HL-60/S4 (cell line): Measurements from ENCODE around the gene KCNAB2.

Source experiments
- in situ Hi-C: fragments of 300-500 bp; cut with MboI; formaldehyde crosslinking; loops from 2 replicates; pipeline ENCODE4 v1.14.3; 2022; ENCODE audit warnings: low sequenced_read_pairs

Gene KCNAB2

GRCh38 chr1:6105763-6106162 lies 60.1 kb downstream of the KCNAB2 start:
- in situ Hi-C loops: loop anchor here (10.0 kb wide), 1 partner anchor 129 kb away; the partner anchor contains the start of gene ICMT

- in situ Hi-C loops: loop anchor here (10.0 kb wide), 1 partner anchor 128 kb away; the partner anchor contains the start of gene ICMT
These were observed 60.6 kb downstream of the KCNAB2 start for GRCh38 chr1:6106321-6106731.

DNA sequence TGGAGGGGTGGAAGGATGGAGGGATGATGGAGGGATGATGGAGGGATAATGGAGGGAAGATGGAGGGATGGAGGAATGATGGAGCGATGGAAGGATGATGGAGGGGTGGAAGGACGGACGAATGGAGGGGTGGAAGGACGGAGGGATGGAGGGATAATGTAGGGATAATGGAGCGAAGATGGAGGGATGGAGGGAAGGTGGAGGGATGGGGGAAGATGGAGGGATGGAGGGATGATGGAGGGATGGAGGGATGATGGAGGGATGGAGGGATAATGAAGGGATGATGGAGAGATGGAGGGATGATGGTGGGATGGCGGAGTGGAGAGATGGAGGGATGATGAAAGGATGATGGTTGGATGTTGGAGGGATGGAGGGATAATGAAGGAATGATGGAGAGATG lies 61.3 kb downstream of the KCNAB2 start:
- in situ Hi-C loops: loop anchor here (10.0 kb wide), 1 partner anchor 128 kb away; the partner anchor contains the start of gene ICMT

DNA sequence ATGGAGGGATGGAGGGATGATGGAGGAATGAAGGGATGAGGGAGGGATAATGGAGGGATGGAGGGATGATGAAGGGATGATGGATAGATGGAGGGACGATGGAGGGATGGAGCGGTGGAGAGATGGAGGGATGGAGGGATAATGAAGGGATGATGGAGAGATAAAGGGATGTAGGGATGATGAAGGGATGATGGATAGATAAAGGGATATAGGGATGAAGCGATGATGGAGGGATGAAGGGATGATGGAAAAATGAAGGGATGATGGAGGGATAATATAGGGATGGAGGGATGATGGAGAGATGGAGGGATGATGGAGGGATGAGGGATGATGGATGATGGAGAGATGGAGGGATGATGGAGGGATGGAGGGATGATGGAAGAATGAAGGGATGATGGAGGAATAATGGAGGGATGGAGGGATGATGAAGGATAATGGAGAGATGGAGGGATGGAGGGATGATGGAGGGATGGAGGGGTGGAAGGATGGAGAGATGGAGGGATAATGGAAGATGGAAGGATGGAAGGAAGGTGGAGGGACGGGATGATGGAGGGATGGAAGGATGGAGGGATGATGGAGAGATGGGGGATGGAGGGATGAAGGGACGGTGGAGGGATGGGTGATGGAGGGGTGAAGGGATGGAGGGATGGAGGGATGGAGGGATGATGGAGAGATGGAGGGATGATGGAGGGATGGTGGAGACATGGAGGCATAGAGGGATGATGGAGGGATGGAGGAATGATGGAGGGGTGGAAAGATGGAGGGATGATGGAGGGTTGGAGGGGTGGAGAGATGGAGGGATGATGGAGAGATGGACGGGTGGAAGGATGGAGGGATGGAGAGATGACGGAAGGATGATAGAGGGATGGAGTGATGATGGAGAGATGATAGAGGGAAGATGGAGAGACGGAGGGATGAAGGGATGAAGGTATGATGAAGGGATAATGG lies 62.0 kb downstream of the KCNAB2 start:
- in situ Hi-C loops: loop anchor here (10.0 kb wide), 1 partner anchor 127 kb away; the partner anchor contains the start of gene ICMT

- in situ Hi-C loops: loop anchor here (10.0 kb wide), 1 partner anchor 126 kb away; the partner anchor contains the start of gene ICMT
These were observed 62.8 kb downstream of the KCNAB2 start for GRCh38 chr1:6108476-6108875.

- in situ Hi-C loops: loop anchor here (10.0 kb wide), 1 partner anchor 126 kb away; the partner anchor contains the start of gene ICMT
These were observed 63.4 kb downstream of the KCNAB2 start for GRCh38 chr1:6108937-6109614.

DNA sequence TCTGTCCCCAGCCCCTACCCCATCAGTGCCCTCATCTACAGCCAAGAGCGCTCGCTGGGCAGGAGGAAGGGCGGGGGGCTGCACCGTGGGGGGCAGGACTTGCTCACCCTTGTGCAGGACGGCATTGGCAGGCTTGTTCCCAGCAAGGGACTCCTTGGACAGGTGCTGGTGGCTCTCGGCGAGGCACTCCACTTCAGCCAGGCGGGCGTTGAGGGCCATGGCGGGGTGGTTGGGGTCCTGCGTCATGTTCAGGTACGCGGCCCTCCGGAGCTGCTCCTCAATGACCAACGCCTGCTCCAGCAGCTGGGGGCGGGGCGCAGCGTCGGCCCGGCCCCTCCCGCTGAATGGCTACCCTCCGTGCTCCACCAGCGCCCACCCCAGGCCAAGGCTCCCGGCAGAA lies 64.0 kb downstream of the KCNAB2 start:
- in situ Hi-C loops: loop anchor here (10.0 kb wide), 3 partner anchors 75 to 235 kb away; partner anchors contain the start of genes CHD5 and ICMT

- in situ Hi-C loops: loop anchor here (10.0 kb wide), 2 partner anchors 74 to 234 kb away; partner anchors contain the start of gene CHD5
These were observed 64.6 kb downstream of the KCNAB2 start for GRCh38 chr1:6110326-6110725.

GRCh38 chr1:6111571-6111970 lies 65.9 kb downstream of the KCNAB2 start:
- in situ Hi-C loops: loop anchor here (10.0 kb wide), 2 partner anchors 73 to 233 kb away; partner anchors contain the start of gene CHD5

DNA sequence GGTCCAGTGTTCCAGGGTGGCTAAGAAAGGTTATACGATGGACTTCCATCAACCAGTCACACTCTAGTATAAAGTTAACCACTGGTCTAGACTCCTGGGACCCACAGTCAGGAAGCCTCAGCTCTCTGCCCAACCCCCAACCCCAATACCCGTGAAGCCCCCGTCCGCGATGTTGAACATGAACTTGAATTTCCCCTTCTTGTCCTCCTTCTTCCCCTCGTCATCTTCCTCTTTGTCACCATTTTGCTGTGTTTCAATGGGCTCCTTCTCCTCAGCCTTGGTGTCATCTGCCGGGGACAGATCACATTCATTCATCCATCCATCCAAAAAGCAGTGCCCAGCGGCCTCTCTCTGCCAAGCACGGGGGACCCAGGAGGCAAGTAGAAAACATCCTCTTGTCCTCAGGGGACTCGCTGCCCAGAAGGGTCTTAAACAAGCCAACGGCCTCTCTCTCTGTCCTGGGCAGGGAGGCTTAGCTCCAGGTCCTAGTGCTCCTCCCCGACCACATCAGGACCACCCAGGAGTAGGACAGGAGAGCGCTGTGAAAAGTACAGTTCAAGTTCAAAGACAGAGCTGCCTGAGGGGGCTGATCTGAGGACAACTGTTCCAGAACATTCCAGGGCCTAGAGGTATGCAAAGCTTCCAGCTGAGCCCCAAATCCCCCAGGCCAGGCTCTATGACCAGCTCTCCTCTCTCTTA lies 66.5 kb downstream of the KCNAB2 start:
- in situ Hi-C loops: loop anchor here (10.0 kb wide), 2 partner anchors 73 to 233 kb away; partner anchors contain the start of gene CHD5

DNA sequence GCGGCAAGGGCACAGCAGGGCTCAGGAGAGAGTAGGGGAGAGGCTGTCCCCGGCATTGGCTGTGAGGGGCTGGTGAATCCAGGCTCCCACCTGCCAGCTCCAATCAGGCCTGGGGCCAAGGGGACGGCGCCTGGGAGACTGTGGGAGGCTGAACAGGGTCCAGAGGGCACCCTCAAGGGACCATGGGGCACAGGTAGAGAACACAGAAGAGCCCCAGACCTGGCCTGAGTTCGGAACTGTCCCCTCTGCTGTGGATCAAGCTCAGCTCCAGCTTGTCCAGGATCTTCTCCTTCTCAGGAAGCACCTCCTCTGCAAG lies 67.0 kb downstream of the KCNAB2 start:
- in situ Hi-C loops: loop anchor here (10.0 kb wide), 2 partner anchors 72 to 232 kb away; partner anchors contain the start of gene CHD5

DNA sequence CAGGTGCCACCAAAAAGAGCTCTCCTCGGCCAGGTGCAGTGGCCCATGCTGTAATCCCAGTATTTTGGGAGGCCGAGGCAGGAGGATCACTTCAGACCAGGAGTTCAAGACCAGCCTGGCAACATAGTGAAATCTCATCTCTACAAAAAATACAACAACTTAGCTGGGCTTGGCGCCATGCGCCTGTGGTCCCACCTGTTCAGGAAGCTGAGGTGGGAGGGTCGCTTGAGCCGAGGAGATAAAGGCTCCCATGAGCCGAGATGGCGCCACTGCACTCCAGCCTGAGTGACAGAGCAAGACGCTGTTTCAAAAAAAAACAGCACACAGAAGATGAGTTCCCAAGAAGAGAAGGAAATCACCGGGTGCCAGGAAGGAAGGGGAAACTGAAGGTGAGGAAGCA lies 67.4 kb downstream of the KCNAB2 start:
- in situ Hi-C loops: loop anchor here (10.0 kb wide), 2 partner anchors 72 to 232 kb away; partner anchors contain the start of gene CHD5

DNA sequence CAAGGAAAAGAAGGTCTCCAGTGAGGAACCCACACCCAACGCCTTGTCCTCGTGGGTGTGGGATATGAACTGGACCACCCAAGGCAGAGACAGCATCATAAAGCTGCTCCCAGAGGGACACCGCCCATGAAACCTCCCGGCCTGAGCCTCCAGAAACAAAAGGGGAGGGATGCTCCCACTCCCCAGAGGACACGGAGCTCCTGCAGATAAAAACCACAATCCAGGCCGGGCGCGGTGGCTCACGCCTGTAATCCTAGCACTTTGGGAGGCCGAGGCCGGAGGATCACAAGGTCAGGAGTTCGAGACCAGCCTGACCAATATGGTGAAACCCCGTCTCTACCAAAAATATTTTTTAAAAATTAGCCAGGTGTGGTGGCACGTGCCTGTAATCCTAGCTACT lies 68.1 kb downstream of the KCNAB2 start:
- in situ Hi-C loops: loop anchor here (10.0 kb wide), 2 partner anchors 71 to 231 kb away; partner anchors contain the start of gene CHD5

DNA sequence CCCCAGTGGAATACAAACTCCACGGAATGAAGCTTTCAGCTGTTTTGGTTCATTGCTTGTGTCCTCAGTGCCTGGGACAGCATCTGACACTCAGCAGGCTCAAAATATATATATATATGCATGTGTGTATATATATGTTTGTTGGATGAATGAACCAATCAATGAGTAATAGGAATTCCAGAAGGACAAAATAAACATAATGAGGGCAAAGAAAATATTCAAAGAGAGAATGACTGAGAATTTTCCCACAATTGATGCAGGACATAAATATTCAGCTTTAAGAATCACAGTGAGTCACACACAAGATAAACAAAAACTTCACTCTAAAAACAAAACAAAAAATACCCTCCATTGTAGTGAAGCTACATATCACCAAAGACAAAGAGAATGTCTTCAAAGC lies 70.4 kb downstream of the KCNAB2 start:
- in situ Hi-C loops: loop anchor here (10.0 kb wide), 2 partner anchors 69 to 229 kb away; partner anchors contain the start of gene CHD5

DNA sequence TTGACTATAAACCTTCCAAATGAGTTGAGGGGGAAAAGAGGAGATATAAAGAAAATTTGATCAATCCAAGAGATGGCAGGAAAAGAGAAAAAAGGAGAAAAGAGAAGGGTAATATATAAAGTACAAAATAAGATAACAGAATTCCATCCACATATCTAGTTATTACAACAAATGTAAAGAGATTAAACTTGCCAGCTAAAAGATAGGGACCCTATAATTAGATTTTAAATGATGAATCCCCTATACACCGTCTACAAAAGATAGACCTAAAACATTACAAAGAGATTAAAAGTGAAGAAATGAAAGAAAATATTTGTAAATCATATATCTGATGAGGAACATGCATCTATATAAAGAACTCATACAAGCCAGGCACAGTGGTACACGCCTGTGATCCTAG lies 71.4 kb downstream of the KCNAB2 start:
- in situ Hi-C loops: loop anchor here (10.0 kb wide), 2 partner anchors 68 to 228 kb away; partner anchors contain the start of gene CHD5

- in situ Hi-C loops: loop anchor here (10.0 kb wide), 2 partner anchors 67 to 227 kb away; partner anchors contain the start of gene CHD5
These were observed 71.9 kb downstream of the KCNAB2 start for GRCh38 chr1:6117624-6118023.

GRCh38 chr1:6118415-6118814 lies 72.7 kb downstream of the KCNAB2 start:
- in situ Hi-C loops: loop anchor here (10.0 kb wide), 2 partner anchors 66 to 226 kb away; partner anchors contain the start of gene CHD5

- in situ Hi-C loops: no loop called here
These were observed 75.3 kb downstream of the KCNAB2 start for GRCh38 chr1:6121021-6121421.

GRCh38 chr1:6121651-6122370 lies 76.1 kb downstream of the KCNAB2 start:
- in situ Hi-C loops: no loop called here
